ENCODE measurements around the gene LRRC47. TPM values are rescaled to one million over a fixed set of nuclear protein-coding genes. Genes with fewer than 3 reads are reported as not detected.

Gene LRRC47
- total and polyA plus RNA-seq, 3 experiments from 2014 or later = 36.9 to 50.5 (median 42.6) TPM

DNA sequence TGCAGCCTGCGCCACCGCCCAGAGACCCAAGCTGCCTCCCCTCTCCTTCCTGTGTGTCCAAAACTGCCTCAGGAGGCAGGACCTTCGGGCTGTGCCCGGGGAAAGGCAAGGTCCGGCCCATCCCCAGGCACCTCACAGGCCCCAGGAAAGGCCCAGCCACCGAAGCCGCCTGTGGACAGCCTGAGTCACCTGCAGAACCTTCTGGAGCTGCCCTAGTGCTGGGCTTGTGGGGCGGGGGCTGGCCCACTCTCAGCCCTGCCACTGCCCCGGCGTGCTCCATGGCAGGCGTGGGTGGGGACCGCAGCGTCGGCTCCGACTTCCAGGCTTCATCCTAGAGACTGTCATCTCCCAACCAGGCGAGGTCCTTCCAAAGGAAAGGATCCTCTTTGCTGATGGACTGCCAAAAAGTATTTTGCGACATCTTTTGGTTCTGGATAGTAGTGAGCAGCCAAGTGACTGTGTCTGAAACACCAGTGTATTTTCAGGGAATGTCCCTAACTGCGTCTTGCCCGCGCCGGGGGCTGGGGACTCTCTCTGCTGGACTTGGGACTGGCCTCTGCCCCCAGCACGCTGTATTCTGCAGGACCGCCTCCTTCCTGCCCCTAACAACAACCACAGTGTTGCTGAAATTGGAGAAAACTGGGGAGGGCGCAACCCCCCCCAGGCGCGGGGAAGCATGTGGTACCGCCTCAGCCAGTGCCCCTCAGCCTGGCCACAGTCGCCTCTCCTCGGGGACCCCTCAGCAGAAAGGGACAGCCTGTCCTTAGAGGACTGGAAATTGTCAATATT is 63.0 kb downstream of the LRRC47 start:
- H3K4me3 Mint-ChIP-seq = no peak overlapping the region
- Histone ChIP-seq H3K27me3 (ENCODE audit: insufficient read depth, low read length, poor library complexity, severe bottlenecking) (no peaks in the 10 kb centered on the region), H3K9me3 (ENCODE audit: low read length) (no peaks in the 10 kb centered on the region), H3K4me3 (ENCODE audit: low read length) (no peak overlapping the region), H3K36me3 (ENCODE audit: insufficient read depth, low read length) (no peaks in the 10 kb centered on the region), H3K27ac (ENCODE audit: low read depth, low read length) (no peak overlapping the region), H3K4me1 (ENCODE audit: insufficient read depth, low read length) (no peaks in the 10 kb centered on the region)
- H3K4me1 Mint-ChIP-seq = no peaks in the 10 kb centered on the region
- H3K27me3 Mint-ChIP-seq = peaks cover 0 to 5% of the 10 kb centered on the region in 2 donors
- ChIA-PET CTCF (interaction anchor here (1.2 kb wide), 1 partner anchor 9 kb away, joined by 3 read pairs; no protein-coding TSS in a partner anchor), POLR2A (no interaction called here)
- H3K36me3 Mint-ChIP-seq = peaks cover 0 to 13% (median 4%) of the 10 kb centered on the region in 3 donors
- H3K27ac Mint-ChIP-seq = no peak overlapping the region
- no peak for DNase-seq
- no peaks in the 10 kb centered on the region for H3K9me3 Mint-ChIP-seq

DNA sequence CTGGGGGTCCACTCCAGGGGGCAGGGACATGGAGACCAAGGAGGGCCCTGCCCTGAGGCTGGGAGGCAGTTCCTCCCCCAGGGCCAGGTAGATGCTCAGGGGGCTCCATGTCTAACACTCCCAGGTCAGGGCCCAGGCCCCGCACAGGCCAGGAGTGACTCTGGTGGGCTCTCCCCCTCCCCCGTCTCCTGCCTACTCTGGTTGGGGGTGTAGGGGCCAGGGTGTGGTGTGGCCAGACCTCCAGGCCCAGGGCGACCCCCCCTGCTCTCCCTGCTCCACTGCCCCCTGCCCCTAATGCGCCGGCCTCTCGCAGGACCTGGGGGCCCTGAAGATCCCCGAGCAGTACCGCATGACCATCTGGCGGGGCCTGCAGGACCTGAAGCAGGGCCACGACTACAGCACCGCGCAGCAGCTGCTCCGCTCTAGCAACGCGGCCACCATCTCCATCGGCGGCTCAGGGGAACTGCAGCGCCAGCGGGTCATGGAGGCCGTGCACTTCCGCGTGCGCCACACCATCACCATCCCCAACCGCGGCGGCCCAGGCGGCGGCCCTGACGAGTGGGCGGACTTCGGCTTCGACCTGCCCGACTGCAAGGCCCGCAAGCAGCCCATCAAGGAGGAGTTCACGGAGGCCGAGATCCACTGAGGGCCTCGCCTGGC is 63.7 kb downstream of the LRRC47 start:
- Mint-ChIP-seq H3K27me3 (peaks cover 0 to 5% of the 10 kb centered on the region in 2 donors), H3K9me3 (no peaks in the 10 kb centered on the region), H3K4me3 (no peak overlapping the region), H3K27ac (no peak overlapping the region), H3K4me1 (no peaks in the 10 kb centered on the region), H3K36me3 (peaks cover 0 to 13% (median 4%) of the 10 kb centered on the region in 3 donors)
- Histone ChIP-seq H3K9me3 (ENCODE audit: low read length) (no peaks in the 10 kb centered on the region), H3K4me1 (ENCODE audit: insufficient read depth, low read length) (no peaks in the 10 kb centered on the region), H3K27ac (ENCODE audit: low read depth, low read length) (no peak overlapping the region), H3K4me3 (ENCODE audit: low read length) (no peak overlapping the region), H3K27me3 (ENCODE audit: insufficient read depth, low read length, poor library complexity, severe bottlenecking) (no peaks in the 10 kb centered on the region), H3K36me3 (ENCODE audit: insufficient read depth, low read length) (no peaks in the 10 kb centered on the region)
- ChIA-PET CTCF (no interaction called here), POLR2A (no interaction called here)
- DNase-seq = no peak

GRCh38 chr1:3731583-3732433 is 64.5 kb downstream of the LRRC47 start:
- Mint-ChIP-seq H3K4me1 (no peaks in the 10 kb centered on the region), H3K27ac (no peak overlapping the region), H3K4me3 (no peak overlapping the region), H3K27me3 (peaks cover 1 to 5% of the 10 kb centered on the region in 2 donors), H3K9me3 (no peaks in the 10 kb centered on the region), H3K36me3 (peaks cover 0 to 7% (median 1%) of the 10 kb centered on the region in 3 donors)
- no peak overlapping the region for H3K27ac ChIP-seq (ENCODE audit: low read depth, low read length)
- H3K4me3 ChIP-seq (ENCODE audit: low read length) = no peak overlapping the region
- POLR2A ChIA-PET = no interaction called here
- no peaks in the 10 kb centered on the region for H3K4me1 ChIP-seq (ENCODE audit: insufficient read depth, low read length)
- no peaks in the 10 kb centered on the region for H3K9me3 ChIP-seq (ENCODE audit: low read length)
- no peaks in the 10 kb centered on the region for H3K27me3 ChIP-seq (ENCODE audit: insufficient read depth, low read length, poor library complexity, severe bottlenecking)
- CTCF ChIA-PET = no interaction called here
- DNase-seq = no peak
- H3K36me3 ChIP-seq (ENCODE audit: insufficient read depth, low read length) = no peaks in the 10 kb centered on the region

GRCh38 chr1:3730543-3731247 is 65.6 kb downstream of the LRRC47 start:
- H3K4me1 Mint-ChIP-seq = no peaks in the 10 kb centered on the region
- no peak overlapping the region for H3K4me3 Mint-ChIP-seq
- no peak for DNase-seq
- no peaks in the 10 kb centered on the region for H3K9me3 ChIP-seq (ENCODE audit: low read length)
- no peaks in the 10 kb centered on the region for H3K4me1 ChIP-seq (ENCODE audit: insufficient read depth, low read length)
- no peak overlapping the region for H3K27ac Mint-ChIP-seq
- H3K9me3 Mint-ChIP-seq = no peaks in the 10 kb centered on the region
- no peaks in the 10 kb centered on the region for H3K36me3 ChIP-seq (ENCODE audit: insufficient read depth, low read length)
- no peak overlapping the region for H3K4me3 ChIP-seq (ENCODE audit: low read length)
- H3K27me3 Mint-ChIP-seq = peaks cover 3 to 5% of the 10 kb centered on the region in 2 donors
- CTCF ChIA-PET = no interaction called here
- POLR2A ChIA-PET = no interaction called here
- H3K36me3 Mint-ChIP-seq = peaks cover 0 to 2% (median 0%) of the 10 kb centered on the region in 3 donors
- no peaks in the 10 kb centered on the region for H3K27me3 ChIP-seq (ENCODE audit: insufficient read depth, low read length, poor library complexity, severe bottlenecking)
- H3K27ac ChIP-seq (ENCODE audit: low read depth, low read length) = no peak overlapping the region

GRCh38 chr1:3729594-3730542 is 66.4 kb downstream of the LRRC47 start:
- no peak overlapping the region for H3K4me3 ChIP-seq (ENCODE audit: low read length)
- Mint-ChIP-seq H3K4me1 (no peaks in the 10 kb centered on the region), H3K36me3 (no peaks in the 10 kb centered on the region), H3K9me3 (no peaks in the 10 kb centered on the region), H3K27me3 (peaks cover 3 to 5% of the 10 kb centered on the region in 2 donors), H3K27ac (no peak overlapping the region), H3K4me3 (no peak overlapping the region)
- H3K9me3 ChIP-seq (ENCODE audit: low read length) = no peaks in the 10 kb centered on the region
- no peaks in the 10 kb centered on the region for H3K36me3 ChIP-seq (ENCODE audit: insufficient read depth, low read length)
- no peaks in the 10 kb centered on the region for H3K27me3 ChIP-seq (ENCODE audit: insufficient read depth, low read length, poor library complexity, severe bottlenecking)
- POLR2A ChIA-PET = no interaction called here
- H3K27ac ChIP-seq (ENCODE audit: low read depth, low read length) = no peak overlapping the region
- CTCF ChIA-PET = no interaction called here
- H3K4me1 ChIP-seq (ENCODE audit: insufficient read depth, low read length) = no peaks in the 10 kb centered on the region
- no peak for DNase-seq

Other genes starting within 250 kb of the LRRC47 start
- gene MEGF6, start 185.0 kb downstream of the LRRC47 start, total RNA-seq = 10 to 100 TPM; 10.8 to 12.0 TPM
- gene MEGF6, start 185.0 kb downstream of the LRRC47 start, polyA plus RNA-seq = 3.4 TPM
- gene TPRG1L, start 171.5 kb downstream of the LRRC47 start, total RNA-seq = 10 to 100 TPM; 18.9 to 21.1 TPM
- 47.7 TPM for gene TPRG1L, start 171.5 kb downstream of the LRRC47 start, polyA plus RNA-seq
- 10 to 100 TPM; 26.1 to 30.7 TPM for gene WRAP73, start 146.4 kb downstream of the LRRC47 start, total RNA-seq
- gene WRAP73, start 146.4 kb downstream of the LRRC47 start, polyA plus RNA-seq = 33.8 TPM
- under 1 TPM; 0.49 to 0.63 TPM for gene TP73, start 144.0 kb downstream of the LRRC47 start, total RNA-seq
- 0.20 TPM for gene TP73, start 144.0 kb downstream of the LRRC47 start, polyA plus RNA-seq
- not detected for gene CCDC27, start 44.0 kb downstream of the LRRC47 start, total RNA-seq
- not detected for gene CCDC27, start 44.0 kb downstream of the LRRC47 start, polyA plus RNA-seq
- gene SMIM1, start 23.7 kb downstream of the LRRC47 start, total RNA-seq = 1 to 10 TPM in 1 of 2 experiments, under 1 TPM in 1; 0.80 to 1.6 TPM
- 1.1 TPM for gene SMIM1, start 23.7 kb downstream of the LRRC47 start, polyA plus RNA-seq
- gene CEP104, start 60.7 kb upstream of the LRRC47 start, total RNA-seq = 10 to 100 TPM; 45.0 to 47.0 TPM
- 29.4 TPM for gene CEP104, start 60.7 kb upstream of the LRRC47 start, polyA plus RNA-seq
- 10 to 100 TPM; 10.9 to 14.6 TPM for gene DFFB, start 61.0 kb upstream of the LRRC47 start, total RNA-seq
- gene DFFB, start 61.0 kb upstream of the LRRC47 start, polyA plus RNA-seq = 8.3 TPM
- gene C1orf174, start 103.8 kb upstream of the LRRC47 start, total RNA-seq = 10 to 100 TPM; 49.7 to 51.8 TPM
- gene C1orf174, start 103.8 kb upstream of the LRRC47 start, polyA plus RNA-seq = 31.1 TPM